22Rv1 (cell line): Measurements from ENCODE around the gene PARVB.

Experiments used
- H3K27ac ChIP-seq: fragments of 450-650 bp; 2 replicates; pipeline ENCODE4 v1.5.1; 2017
- ZFX ChIP-seq: fragments of 450-650 bp; IDR thresholded peaks from 2 replicates; pipeline ENCODE4 v1.6.1; 2017; ENCODE audit warnings: antibody characterized with exemption, borderline replicate concordance
- TF ChIP-seq, protein P1 (sequence below): fragments of 450-650 bp; IDR thresholded peaks from 2 replicates; pipeline ENCODE4 v1.5.1; 2017; ENCODE audit warnings: mild to moderate bottlenecking

PARVB gene

GRCh38 chr22:43993072-43993760 is 30.9 kb upstream of the PARVB start:
- TF ChIP-seq ZFX: no peak
- TF ChIP-seq, protein P1, sequence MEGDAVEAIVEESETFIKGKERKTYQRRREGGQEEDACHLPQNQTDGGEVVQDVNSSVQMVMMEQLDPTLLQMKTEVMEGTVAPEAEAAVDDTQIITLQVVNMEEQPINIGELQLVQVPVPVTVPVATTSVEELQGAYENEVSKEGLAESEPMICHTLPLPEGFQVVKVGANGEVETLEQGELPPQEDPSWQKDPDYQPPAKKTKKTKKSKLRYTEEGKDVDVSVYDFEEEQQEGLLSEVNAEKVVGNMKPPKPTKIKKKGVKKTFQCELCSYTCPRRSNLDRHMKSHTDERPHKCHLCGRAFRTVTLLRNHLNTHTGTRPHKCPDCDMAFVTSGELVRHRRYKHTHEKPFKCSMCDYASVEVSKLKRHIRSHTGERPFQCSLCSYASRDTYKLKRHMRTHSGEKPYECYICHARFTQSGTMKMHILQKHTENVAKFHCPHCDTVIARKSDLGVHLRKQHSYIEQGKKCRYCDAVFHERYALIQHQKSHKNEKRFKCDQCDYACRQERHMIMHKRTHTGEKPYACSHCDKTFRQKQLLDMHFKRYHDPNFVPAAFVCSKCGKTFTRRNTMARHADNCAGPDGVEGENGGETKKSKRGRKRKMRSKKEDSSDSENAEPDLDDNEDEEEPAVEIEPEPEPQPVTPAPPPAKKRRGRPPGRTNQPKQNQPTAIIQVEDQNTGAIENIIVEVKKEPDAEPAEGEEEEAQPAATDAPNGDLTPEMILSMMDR: peak; percentile 90
- no peak overlapping the region for H3K27ac ChIP-seq

- TF ChIP-seq, protein P1: no peak
- no peak for TF ChIP-seq ZFX
- H3K27ac ChIP-seq: no peak overlapping the region
Measured at GRCh38 chr22:43994006-43994405, 30.1 kb upstream of the PARVB start.

- TF ChIP-seq, protein P1: no peak
- TF ChIP-seq ZFX: no peak
Measured at GRCh38 chr22:43994416-43994815, 29.7 kb upstream of the PARVB start.

DNA sequence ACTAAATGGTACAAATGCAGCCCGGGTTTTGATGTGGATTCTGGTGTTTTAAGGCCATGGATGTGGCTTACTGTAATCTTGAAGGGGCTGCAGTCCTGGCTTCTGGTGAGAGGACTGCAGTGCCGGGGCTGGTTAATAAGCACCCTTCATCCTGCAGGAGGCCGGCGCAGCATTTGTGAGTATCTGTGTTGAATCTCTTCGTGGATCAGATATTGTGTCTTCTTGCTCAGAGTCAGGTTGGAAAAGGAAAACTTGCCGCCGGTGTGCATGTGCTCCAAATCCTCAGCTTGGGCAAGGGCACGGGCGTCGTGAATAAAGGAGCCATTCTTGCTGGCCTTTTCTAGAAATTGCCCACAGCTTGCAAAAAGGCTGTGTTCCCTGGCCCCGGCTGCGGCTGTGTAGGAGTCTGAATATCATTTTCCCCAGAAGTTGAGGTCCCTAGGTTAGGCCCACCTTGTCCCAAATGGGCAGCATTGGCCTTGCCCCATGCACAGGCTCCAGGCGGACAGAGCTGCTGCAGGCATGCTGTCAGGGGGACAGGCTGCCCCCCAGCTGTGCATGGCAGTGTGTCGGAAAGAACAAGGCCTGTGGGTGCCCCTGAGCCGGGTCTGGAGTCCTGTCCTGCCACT is 28.9 kb upstream of the PARVB start:
- no peak overlapping the region for H3K27ac ChIP-seq
- TF ChIP-seq, protein P1: no peak
- no peak for TF ChIP-seq ZFX

More at GRCh38 chr22:43994416-43994815, 29.7 kb upstream of the PARVB start:
- H3K27ac ChIP-seq: no peak overlapping the region

DNA sequence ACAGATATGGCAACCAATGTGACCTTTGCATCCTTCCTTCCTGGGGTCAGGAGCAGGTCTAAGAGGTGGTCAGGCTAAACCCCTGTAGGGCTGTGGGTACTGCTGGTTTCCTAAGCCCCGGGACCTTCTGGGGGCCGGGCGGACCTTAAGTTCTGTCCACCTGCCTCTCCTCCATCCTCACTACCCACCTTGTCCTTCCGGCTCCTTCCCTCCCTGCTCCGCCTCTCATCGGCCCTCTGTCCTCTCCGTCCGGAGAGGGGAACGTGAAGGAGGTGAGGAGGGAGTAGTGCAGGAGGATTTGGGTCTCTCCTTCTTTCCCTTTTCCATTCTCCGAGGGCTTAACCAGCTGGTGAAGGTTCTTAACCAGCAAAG is 28.3 kb upstream of the PARVB start:
- H3K27ac ChIP-seq: no peak overlapping the region
- TF ChIP-seq, protein P1: no peak
- no peak for TF ChIP-seq ZFX

DNA sequence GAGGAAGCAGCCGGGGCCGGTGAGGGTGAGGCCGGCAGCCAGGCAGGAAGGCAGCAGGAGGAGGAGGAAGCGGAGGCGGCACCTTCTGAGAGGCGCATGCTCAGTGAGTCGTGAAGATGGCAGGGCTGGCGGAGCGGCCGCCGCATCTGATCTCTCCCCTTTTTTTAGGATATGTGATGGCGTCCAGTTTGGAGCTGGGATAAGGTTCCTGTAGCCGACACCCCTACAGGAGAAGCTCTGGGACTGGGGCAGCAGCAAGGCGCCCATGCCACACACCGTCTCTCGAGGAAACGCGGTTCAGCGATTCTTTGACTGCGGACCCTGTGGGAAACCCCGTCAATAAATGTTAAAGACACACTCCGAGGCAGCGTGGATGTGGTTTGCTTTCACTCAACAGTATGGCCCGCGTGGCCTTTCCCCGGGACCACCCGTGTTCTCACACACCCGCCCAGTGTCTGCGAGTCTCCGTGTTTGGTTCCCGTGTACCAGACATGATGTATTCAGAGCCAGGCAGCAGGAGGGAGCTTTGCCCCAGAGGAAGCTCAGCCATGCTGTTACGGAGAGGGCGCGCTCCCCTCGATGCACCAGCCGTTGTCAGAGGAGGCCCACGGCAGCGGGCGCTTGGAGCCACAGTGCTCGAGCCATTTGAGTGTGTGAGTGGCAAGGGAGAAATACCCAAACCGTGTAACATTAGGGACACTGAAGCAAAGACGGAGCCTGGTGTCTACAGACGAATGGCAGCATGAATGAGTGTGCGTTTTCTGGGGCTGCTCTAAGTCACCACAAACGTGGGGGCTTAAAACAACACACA is 27.7 kb upstream of the PARVB start:
- H3K27ac ChIP-seq: no peak overlapping the region
- TF ChIP-seq, protein P1: no peak
- TF ChIP-seq ZFX: no peak

DNA sequence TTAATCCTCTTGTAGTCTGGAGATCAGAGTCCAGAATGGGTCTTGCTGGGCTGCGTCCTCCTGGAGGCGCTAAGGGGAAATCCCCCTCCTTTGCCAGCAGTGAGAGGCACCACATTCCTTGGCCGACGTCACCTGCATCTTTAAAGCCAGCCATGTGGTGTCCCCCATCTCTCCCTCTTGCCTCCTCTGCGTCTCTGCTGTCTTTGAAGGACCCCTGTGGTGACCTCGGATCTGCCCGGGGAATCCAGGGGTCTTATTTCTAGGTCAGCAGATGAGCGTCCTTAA is 27.2 kb upstream of the PARVB start:
- no peak overlapping the region for H3K27ac ChIP-seq
- no peak for TF ChIP-seq ZFX
- TF ChIP-seq, protein P1: no peak
